Activated CD4-positive, alpha-beta T cell treated with anti-CD3 and anti-CD28 coated beads for 1 hour (primary cell): Measurements from ENCODE around the gene KLHL6.
"Not testable (repeated sequence)": the region's sequence is repeated elsewhere in the genome, so short reads cannot be mapped to it uniquely, and the experiment has no call there.

Source experiments
- DNase-seq: peaks from one replicate; pipeline ENCODE4 v3.0.0-alpha.2; 2020

The KLHL6 gene

DNA sequence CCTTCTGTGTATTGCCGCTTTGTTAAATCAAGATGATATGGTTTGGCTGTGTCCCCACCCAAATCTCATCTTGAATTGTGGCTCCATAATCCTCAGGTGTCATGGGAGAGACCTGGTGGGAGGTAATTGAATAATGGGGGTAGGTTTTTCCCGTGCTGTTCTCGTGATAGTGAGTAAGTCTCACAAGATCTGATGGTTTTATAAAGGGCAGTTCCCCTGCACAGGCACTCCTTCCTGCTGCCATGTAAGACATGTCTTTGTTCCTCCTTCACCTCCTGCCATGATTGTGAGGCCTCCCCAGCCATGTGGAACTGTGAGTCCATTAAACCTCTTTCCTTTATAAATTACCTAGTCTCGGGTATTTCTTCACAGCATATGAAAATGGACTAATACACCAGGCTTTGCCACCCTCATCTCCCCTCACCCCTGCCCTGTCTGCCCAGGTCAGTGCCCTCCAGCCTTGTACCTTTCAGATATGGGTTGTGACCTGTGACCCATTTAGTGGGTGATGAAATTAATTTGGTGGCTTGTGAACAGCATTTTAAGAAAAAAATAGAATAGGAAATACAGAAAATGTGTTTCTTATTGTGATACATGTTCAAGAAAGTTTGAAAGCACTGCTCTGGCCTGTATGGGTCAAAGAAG, 71.0 kb downstream of the KLHL6 start:
- no peak for DNase-seq

DNA sequence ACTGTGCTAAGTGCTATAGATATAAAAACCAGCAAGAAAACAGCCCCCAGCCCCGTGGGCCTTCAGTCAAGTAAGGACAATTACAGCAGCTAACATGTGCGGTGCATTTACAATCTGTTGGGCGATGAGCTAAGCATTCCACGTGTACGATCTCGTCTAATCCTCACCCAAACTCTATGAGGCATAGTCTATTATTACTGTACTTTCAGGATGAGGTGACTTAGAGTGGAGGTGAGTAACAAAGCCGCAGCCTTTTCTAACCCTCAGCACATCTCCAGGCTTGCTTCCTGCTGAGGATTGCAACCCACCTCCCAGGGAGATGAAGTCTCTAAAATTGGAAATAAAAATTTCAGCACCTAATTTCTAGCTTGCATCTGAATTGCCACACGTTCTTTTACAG, 73.9 kb downstream of the KLHL6 start:
- no peak for DNase-seq

DNA sequence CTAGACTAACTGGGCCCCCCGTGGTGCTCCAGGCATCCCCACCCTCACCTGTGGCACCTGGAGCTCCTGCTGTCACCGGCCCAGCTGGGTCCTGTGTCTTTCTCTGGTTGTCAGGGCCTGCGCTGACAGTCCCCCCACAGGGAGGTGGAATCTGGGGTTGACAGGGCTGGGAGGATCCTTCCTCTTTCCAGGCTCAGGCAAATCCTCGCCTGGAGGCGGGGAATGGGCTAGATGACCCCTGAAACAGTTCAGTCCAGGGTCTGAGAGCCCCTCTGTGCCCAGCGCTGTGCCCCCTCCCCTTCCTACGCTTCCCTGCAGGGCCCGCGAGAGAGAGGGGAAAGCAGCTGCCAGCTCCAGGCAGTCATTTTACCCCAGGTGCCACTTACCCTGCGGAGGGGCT, 77.0 kb downstream of the KLHL6 start:
- DNase-seq: no peak

DNA sequence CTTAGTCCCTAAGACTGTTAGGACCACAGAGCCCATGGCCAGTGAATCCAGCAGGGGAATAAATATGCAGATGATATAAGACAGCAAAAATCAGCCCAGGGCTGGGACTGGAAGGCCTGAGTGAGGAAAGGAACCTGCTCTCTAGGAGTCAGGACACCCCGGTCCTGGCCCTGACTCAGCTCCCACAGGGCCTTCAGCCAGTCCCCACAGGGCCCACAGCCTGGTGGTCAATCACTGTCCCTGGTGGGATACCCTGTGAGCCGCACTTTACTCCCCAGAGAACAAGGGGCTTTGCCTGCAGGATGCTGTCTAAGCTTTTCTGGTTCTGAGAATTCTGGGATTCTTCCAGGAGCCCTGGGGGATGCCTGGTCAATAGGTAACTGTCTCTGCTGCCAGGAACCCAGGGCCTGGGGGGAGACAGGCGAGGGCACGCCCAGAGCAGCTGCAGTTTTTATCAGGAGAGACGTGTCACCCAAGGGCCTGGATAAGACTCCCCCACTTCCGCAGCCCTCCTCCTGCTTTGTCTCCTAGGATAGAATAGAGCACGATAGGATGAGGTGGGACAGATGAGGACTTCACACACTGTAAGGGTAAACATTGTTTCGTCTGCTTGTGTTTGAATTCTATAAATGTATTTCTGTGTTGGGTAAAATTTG, 77.6 kb downstream of the KLHL6 start:
- no peak for DNase-seq

DNA sequence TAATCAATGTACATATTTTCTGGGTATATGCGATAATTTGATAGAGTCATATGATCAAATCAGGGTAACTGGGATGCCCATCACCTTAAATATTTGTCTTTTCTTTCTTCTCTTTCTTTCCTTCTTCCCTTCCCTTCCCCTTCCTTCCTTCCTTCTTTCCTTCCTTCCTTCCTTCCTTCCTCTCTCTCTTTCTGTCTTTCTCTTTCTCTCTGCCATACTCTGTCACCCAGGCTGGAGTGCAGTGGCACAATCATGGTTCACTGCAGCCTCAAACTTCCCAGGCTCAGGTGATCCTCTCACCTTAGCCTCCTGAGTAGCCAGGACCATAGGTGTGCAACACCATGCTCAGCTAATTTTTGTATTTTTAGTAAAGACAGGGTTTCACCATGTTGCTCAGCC, 79.7 kb downstream of the KLHL6 start:
- not testable (repeated sequence) for DNase-seq

DNA sequence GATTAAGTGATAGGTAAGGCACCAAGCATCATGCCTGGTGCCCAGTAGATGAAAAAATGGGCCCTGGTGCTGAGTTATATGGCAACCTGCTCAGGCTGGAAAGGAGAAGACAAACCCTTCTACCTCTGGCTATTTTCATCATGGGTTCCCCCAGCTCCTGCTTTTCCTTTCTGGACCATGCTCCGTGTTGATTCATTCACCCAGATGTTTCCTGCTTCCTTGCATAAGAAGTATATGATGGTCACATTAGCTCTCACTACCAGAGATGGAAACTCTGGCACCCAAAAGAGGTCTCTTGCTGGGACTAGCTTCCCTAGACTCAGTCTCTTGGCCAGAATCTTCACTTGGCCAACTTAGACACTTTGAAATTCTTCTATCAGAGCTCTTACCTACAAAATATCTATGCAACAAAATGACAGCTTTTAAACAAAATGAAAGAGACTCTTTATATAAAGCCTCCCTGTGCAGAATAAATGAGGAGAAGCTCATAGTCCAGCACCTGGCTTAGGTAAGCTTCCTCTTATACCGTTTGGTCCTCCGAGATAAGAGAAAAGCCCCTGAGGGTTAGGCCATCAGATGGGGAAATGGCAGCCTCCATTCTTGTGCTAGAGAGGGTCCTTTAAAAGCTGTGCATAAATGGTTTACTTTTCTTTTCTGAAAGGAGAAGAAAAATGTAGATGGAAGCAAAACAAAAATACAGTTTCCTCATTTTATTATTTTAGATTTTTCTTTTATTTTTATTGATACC, 80.3 kb downstream of the KLHL6 start:
- DNase-seq: no peak

DNA sequence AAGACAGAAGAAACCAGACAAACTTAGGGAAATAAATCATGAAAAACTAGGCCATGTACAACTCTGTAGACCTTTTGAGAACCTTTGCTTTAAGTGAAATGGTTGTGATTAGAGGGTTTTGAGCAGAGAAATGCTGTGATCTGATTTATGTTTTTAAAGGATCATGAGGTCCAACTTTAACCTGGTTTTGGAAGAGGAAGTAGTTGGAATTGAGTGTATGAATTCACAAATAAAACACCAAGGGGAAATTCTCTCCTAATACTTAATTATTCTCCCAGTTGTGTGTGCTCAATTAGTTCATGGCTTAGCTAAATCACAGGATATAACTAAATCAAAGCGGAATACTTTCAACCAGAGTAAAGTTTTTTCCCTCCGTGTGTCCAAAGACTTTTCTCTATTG, 81.5 kb downstream of the KLHL6 start:
- DNase-seq: no peak

DNA sequence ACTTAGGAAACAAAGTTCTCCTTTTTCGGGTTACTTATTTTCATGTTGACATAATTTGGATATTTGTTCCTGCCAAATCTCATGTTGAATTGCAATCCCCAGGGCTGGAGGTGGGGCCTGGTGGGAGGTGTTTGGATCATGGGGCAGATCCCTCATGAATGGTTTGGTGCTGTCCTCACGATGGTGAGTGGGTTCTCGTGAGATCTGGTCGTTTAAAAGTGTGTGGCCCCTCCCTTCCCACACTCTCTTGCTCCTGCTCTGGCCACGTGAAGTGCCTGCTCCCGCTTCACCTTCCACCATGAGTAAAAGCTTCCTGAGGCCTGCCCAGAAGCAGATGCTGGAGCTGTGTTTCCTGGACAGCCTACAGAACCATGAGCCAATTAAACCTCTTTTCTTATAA, 83.4 kb downstream of the KLHL6 start:
- DNase-seq: no peak

DNA sequence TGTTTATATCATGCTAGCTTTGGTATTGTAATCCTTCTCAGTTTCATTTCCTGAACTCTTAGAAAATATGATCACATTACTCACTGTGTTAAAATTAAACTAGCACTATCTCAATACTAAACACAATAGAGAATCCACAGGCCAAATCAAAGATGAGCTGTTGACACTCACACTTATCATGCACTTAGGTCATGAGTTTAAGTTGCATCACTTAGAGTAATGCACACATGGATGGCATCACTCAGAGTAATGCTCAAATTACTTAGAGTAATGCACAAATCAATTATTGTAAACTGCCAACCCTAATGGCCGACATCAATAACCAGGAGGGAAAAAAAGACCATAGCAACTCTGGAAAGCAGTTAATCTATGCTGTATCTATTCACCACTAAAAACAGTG, 87.1 kb downstream of the KLHL6 start:
- no peak for DNase-seq

DNA sequence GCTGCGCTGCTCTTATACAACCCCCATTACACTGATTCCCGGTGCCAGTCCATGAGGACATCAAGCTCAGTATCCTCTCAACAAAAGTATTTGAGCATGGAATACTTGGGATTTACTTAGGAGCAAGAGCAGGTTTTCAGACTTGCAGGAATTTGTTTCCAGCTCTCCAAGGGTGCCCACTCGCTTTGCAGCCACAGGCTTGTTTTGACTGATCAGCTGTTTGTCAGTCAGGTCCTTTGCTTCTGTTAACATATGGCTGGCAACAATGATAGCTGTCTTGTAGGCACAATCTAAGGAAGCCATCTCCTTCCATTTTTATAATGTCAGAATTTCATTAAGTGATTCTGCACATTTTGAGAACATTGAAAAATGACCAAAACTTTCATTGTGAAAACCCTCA, 88.9 kb downstream of the KLHL6 start:
- no peak for DNase-seq

DNA sequence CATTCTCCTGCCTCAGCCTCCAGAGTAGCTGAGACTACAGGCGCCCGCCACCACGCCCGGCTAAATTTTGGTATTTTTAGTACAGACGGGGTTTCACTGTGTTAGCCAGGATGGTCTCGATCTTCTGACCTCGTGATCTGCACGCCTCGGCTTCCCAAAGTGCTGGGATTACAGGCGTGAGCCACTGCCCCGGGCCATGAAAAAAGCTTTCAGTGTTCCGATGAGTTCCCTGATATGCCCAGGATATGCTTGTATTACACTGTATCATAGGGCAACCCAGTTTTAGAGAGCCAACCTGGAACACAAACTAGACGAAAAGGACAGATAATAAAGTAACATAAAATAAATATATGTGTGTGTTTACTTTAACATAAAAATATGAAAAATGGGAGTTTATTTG, 89.8 kb downstream of the KLHL6 start:
- DNase-seq: not testable (repeated sequence)

DNA sequence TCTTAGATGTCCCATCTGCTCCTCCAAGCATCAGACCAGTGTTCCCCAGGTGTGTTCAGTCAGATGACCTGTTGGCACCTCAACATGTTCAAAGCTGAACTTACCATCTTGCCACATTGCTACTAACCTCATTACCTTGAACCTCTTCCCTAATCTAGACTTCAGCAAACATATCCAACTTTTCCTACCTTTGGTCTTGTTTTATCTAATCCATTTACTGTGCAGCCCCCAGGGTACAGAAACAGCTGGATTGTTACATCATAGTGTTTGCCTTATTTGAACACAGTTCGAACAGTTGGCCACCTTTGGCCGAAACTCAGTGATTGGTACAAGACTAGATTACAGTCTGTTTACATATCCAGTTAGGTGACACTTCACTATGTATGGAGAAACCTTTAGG, 91.0 kb downstream of the KLHL6 start:
- no peak for DNase-seq

DNA sequence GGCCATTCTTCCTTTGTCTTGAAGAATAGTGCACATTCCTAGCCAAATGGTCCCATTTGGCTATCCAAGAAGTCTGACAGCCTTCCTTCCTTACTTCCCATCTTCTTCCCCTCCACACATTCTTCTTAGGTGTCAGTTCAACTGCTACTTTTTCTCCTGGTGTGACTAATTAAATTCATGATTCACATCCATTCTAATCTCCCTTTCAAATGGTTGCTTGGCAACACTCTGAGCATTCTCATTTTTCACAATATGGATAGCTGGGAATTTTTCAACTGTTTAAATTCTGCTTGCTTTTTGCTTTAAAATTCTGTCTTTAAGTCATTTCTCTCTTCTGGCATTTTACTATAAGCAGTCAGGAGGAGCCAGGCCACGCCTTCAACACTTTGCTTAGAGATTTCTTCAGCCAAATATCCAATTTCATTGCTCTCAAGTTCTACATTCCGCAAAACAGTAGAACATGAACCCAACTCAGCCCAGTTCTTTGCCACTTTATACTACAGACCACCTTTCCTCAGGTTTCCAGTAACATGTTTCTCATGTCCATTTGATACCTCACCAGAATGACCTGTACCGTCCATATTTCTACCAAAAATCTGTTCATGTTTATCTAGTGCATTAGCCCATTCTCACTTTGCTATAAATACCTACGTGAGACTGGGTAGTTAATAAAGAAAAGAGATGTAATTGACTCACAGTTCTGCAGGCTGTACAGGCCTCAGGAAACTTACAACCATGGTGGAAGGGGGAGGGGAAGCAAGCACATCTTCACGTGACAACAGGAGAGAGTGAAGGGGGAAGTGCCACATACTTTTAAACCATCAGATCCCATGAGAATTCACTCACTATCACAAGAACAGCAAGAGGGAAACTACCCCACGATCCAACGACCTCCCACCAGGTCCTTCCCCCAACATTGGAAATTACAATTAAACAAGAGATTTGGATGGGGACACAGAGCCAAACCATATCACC, 95.1 kb downstream of the KLHL6 start:
- no peak for DNase-seq

DNA sequence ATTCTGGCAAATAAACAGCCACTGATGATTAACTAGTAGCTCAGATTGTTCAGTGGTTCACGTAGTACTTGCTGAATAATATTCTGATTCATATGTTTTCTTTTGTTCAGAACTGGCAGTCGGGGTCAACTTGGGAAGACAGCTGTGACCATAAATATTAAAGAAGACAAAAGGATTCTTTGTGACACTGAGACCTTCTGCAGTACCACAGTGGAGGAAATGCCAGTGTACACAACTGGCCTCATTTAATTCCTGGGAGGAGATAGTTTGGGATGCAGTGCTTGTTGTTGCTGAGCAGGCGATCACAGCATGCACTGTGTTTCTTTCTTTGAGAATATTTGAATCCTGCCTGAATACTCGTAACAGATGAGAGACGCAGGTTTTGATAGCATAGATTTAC, 100.4 kb downstream of the KLHL6 start:
- no peak for DNase-seq

DNA sequence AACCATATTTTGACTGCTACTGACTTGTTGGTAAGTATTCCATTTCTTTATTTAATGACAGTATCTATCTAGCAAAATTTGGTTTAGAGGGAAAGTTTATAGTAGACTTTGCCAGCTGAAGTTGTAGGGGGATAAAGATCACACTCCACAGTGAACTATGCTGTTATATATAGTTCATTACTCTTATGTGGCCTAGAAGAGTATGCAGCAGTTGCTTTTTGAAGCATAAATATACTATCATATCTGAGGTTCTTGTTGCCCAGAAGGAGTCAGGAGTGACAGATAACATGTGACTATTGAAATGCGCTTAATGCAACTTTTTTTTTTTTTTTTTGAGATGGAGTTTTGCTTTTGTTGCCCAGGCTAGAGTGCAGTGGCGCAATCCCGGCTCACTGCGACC, 101.4 kb downstream of the KLHL6 start:
- no peak for DNase-seq

DNA sequence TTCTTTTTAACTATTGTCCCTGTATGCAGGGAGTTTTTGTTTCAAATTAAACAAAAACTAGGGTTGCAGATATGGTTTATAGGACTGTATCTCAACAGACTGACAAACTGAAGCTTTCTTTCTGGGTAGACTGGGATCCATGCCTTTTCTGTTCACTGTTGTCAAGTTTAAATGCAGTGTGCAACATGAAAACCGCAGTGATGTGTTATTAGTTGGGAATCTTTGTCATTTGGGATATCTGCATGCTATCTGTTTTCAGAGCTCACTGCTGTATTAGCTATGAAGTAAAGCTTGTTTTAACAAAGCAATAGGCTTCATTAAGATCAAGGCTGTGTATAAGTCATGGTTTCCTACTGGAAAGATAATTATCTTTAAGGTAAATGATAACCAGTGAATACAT, 105.7 kb downstream of the KLHL6 start:
- no peak for DNase-seq

DNA sequence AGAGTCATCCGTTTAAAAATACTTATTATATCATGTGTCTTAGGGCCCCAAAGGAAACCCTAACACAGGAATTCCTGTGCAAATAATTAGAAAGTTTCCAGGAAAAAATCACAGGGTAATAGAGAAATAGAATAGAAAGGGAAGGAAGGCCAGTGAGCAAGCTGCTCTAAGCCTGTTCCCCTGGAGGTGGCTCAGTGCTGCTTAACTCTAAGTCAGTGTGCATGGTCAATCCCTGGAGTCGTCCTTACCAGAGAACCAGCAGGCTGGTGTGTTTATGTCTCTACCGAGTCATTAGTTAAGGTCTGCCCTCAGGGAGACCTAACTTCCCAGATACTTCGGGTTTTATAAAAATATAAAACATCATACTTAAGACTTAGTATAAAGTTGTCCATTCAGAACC, 106.1 kb downstream of the KLHL6 start:
- no peak for DNase-seq

DNA sequence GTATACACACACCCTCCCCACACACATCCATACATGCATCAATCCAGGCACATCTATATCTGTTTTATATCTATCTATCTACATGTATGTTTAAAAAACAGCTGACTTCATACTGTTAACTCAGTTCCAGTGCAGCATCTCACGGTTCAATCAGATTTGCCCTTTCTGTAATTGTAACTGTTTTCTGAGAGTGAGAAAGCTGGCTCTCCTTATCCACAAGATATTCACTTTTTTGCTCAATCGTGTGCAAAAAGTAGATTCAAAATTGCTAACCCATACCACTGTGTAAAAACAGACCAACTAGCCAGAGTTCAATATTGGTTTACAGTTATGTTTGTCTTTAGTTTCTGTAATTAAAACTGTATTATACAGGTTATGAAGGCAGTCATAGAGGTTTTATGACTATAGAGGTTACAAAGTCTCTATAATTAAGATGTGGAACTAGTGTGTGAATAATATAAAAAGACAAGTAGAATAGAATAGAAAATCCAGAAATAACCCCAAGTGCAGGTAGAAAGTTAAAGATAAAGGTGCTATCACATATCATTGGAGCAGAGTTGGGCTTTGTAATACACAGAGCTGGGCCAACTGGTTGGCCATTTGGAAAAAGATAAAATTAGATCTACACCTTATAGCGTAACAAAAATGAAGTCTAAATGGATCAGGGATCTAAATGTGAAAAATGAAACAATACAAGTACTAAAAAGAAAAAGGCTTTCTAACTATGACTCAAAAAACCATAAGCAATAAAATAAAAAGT, 107.0 kb downstream of the KLHL6 start:
- DNase-seq: no peak

DNA sequence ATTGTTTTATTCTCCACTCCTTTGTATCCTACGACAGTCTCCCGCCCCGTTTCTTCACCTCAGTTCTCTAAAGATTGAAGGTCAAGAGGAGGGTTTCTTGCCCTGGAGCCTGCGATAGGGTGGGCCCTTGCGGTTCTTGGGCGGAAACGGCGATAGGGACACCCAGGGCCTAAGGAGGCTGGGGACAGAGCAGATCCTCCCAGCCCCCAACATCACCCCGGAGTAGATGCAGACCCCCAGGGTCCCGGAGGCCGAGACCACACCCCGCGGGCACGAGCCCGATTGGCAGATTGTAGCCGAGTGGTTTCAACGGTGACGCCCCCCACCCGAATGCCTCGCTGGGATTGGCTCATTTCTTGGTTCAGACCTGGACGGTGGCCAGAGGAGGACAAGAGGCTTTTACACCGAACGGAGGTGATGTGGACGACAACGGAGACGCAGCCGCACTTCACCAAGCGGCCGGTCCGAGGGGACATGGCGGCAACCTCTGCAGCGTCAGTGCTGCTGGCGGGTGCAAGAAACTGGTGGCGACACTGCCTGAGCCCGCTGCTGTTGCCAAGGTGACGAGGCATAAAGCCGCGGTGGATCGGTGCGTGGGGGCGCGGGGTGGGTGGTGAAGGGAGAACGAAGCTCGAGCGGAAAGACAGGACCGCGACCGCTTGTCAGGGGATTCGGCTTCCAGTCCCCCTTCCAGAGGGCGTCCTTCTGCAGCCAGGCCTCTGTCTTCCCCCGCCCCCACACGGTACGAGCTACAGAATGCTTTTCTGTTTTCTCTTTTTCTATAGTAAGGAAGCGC, 108.1 kb downstream of the KLHL6 start:
- DNase-seq: peak; percentile 41

DNA sequence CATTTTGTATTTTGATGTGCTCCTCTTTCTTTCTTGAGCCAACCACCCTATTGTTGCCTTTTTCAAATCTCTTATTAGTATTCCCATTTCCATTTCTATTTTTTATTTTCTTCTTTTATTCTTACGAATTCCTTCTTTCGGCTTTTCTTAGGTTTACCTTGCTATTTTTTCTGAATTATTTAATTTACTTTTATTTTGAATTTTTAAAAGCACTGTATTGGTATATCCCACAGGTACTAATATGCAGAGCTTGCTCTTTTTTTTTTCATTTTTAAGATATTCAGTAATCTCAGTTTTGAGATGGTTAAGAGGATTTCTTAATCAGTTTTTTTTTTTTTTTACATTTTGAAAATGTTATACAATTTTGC, 108.7 kb downstream of the KLHL6 start:
- no peak for DNase-seq

DNA sequence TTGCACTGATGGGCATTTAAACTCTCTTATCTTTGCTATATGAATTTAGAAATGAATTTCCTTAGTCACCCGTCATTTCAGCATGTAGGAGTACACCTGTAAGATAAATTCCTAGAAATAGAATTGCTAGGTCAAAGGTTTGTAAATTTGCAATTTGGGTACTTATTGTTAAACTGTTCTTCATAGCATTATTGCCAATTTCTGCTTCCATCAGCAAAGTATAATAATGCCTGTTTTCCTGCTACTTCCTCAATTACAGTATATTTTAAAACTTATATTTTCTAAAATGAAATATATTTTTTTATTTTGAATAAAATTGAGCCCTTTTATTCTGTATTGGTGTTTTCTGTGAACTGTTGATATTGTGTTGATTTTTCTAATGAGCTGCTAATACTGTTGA, 110.8 kb downstream of the KLHL6 start:
- no peak for DNase-seq
